H1 (cell line): ENCODE results near the gene MT1G. TPM values are rescaled to one million over a fixed set of nuclear protein-coding genes. Genes with fewer than 3 reads are reported as not detected.

ENCODE experiments used
- SAP30 ChIP-seq: fragments of 300-600 bp; sonication (generic); IDR thresholded peaks from 2 replicates; pipeline ENCODE4 v1.7.1; 2012; ENCODE audit warnings: low read length, moderate library complexity, mild to moderate bottlenecking, inconsistent platforms; ENCODE audit not compliant: insufficient read depth, insufficient replicate concordance
- polyA plus RNA-seq, 7 experiments: library from polyadenylated mRNA; depleted of rRNA in 3 of 7; stranded (reverse) in 5 of 7; unstranded in 2 of 7; fragments of >200 nt in 5 of 7; fragments of 200-250 nt in 2 of 7; gene quantifications; 1 replicate in 5 of 7; 2 replicates in 1 of 7; 4 replicates in 1 of 7; pipeline versions ENCODE4 v1.2.1 to v1.2.3, GENCODE V29; 2011 to 2013; ENCODE audit warnings: missing spikeins in 2 of 7, mixed read lengths in 2 of 7
- total RNA-seq: library from RNA; stranded (reverse); fragmentation: NEBNext Ultra II Directional; extraction: Animal tissue kit (Norgen Biotek cat#: 25700); gene quantifications from 2 replicates; pipeline ENCODE4 v1.2.1, GENCODE V29; 2021

The MT1G gene
- total and polyA plus RNA-seq, 2 of the 8 experiments (the other 6 are each of a cell fraction or from before 2014, with no cell fraction given): 17.7 to 515 TPM

GRCh38 chr16:56652600-56652999 is 15.3 kb downstream of the MT1G start (continued):
- TF ChIP-seq SAP30: no peak
